Activated CD4-positive, alpha-beta T cell treated with anti-CD3 and anti-CD28 coated beads, Interleukin-2, amount 50 U/mL, for 4 hours (primary cell): Measurements from ENCODE around the gene AGAP3.

Experiments
- DNase-seq, 2 experiments: peaks; one replicate each; pipeline ENCODE4 v3.0.0-alpha.2; 2020

The AGAP3 gene

DNA sequence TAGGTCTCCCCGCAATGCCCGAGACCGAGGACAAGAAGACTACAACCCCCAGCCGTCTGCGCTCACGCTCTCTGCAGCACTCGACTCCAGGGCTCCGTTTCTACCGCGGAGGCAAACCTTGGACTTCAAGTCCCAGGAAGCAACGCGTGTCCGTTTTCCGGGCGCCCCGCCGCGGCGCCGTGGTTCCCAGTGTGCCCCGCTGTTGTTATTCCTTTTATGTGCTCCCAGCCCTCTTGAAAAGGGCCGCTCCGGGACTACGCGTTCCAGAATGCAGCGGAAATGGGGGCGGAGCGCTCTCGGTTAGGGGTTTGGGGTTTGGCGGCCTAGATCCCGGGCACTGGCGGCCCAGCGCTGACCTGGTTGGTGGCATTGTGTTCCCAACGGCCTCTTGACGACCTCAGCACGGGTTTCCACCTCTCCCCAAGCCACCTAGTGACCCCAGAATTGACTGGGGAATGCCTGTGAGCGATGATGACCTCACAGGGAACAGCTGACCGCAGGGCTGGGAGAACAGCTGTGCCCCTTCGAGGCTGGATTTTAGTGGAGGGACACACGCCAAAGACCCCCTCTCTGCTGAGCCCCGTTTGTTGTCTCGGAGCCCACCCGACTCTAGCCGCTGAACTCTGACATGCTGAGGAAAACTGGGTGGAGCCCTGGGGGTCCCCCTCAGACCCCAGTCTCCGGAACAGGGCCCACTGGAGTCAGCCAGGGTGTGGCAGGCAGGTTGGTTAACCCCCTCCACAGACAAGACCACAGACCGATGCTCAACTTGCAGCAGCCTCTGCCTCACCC, 28.1 kb upstream of the AGAP3 start:
- peak; percentile 97 for DNase-seq

DNA sequence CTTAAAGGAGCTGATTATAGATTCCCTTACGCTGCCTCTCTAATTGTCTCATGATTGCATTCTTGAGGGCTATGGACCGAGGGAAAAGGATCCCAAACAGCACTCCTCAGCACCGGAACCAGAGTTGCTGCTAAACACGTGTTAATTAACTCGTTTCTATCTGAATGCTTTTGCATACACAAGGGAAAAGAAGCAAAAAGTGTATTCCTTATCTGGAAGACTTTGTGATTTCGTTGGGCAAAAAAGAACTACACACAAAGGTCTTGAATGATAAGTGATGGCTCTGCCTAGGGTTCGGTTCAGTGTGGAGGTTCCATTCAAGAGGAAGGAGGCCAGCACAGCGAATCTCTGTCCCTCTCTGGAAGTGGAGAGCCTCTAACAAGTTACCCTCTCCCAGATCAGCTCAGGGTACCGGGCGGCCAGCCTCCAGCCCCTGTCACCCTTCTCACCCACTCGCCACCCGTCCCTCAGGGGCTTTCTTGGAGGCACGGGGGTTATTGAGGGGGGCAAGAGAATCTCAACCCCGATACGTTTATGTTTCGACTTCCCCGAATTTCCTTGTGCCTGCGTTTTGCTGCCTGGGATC, 27.4 kb upstream of the AGAP3 start:
- no peak for DNase-seq

DNA sequence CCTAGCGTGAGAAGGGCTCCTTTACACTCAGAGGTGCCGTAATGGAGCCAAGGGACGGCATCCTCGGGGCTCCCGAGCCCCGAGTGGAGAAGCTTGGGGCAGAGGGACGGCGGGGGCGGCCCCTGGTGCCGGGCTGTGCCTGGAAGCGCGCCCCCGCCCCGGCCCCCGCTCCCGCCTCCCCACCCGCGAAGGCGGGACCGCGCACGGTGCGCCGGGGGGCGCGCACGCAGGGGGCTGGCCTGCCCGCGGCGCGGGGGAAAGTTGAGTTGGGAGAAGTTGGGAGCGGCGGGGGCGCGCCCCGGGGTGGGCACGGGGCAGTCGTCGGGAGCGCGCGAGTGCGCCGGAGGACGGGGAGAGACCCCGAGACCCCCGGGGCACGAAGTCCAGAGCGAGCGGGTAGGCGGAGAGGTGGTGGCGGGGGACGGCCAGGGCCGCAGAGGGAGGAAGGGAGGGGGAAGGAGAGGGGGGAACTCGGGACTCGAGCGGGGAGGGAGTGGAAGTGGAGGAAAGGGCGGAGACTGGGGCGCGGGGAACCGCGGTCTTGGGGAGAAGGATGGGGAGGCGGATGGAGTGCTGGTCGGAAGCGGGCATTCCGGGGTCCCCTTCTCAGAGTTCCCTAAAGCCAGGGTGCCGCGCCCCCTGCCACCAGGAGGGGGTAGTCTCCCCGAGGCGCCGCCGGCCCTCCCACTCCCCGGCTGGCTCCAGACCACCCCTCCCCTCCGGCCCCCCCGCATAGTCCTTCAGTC, 26.7 kb upstream of the AGAP3 start, which contains the start of gene SLC4A2:
Gene SLC4A2, plus strand, starts transcription at position 223 of the 746 bp plus-strand sequence. CDS start 2,399 bp downstream, outside the sequence.
- DNase-seq = peak; percentile 61 to 63

- no peak for DNase-seq
Measured at GRCh38 chr7:151060113-151060415, 26.2 kb upstream of the AGAP3 start.

GRCh38 chr7:151060416-151061212, 25.7 kb upstream of the AGAP3 start:
- no peak for DNase-seq

DNA sequence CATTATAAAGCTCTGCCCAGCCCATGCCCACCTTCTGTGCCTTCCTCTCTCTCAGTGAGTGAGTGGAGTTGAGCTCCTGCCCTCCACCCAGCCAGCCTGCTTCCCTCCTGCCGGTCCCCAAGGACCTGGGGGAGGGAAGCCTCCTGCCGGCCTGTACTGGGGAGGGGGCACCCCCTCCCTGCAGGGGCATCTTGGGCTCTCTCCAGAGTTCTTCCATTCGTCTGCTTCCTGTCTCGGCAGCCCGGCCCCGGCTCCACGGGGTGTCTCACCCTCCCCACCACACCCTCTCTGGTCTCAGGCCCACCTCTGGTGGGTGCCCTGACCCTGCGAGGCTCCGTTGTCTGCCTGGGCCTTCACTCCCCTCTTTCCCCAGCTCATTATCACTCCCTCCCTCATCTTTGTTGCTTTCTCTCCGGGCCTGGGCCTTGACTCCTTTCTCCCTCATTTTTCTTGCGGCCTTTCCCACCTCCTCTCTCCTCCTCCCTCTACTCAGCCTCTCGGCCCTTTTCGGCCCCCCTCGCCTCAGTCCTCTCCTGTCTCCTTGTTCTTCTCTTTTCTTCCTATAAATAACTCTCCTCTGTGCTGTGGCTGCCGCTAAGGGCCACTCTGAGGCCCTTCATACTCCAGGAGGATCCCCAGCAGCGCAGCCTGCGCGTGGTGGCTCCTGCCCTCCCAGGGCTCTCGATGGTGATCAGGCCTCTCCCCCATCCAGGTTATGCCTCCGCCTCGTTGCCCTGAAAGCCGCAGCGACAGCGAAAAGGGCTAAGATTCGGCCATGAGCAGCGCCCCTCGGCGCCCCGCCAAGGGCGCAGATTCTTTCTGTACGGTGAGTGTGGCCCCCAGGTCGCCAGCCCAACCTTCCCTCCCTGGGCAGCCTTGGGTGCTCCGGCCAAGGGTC, 24.8 kb upstream of the AGAP3 start:
- no peak for DNase-seq

DNA sequence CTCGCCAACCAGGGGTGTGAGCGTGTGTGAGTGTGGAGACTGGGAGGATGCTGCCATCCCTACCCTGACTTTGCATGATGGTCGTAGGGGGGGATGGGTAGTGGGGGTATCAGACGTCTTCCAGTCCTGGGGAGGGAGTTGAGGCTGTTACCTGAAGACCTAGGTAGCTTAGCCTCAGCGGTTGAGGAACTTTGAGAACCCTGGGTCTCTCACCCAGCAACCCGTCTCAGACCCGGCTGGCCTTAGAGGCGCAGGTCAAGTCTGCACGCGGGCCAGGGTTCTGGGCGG, 24.2 kb upstream of the AGAP3 start:
- DNase-seq = no peak

DNA sequence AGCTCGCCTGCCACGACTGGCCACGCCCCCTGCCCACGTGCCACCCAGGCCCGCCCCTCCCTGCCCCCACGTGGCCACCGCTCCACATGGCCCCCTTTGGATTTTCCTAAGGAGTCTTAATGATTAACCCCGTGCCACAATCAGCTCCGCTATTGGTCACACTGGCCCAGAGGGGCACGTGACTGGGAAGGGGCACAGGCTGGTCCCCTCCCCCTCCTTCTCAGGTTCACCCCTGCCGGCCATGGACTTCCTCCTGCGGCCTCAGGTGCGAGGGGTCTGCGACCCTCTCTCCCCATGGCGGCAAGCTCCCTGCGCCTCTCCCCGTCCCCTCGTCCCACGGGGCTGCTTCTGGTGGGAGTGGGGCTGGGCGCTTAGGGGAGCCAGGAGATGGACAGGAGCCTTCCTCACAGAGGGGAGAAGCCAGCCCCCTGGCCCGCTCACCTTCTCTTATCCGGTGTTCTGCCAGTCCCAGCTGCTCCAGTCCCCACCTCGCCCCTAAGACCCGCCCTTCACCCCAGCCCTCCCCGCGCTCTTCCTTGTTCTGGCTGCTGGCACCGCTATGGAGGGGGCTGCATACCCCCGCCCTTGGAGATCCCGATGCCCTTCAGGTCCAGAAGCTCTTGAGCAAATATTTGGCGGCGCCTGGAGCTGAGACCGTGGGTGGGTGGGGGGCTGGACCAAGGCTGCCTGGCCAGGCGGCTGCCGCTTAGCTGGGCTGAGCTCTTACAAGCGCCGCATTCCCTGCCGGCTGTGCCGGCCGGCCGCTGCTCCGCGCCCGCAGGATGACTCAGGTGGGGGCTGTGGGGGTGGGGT, 23.7 kb upstream of the AGAP3 start:
- DNase-seq = no peak

- DNase-seq = no peak
Measured at GRCh38 chr7:151063212-151063561, 23.1 kb upstream of the AGAP3 start.

GRCh38 chr7:151064454-151064853, 21.8 kb upstream of the AGAP3 start:
- DNase-seq = no peak

GRCh38 chr7:151064993-151065392, 21.3 kb upstream of the AGAP3 start:
- no peak for DNase-seq

GRCh38 chr7:151065516-151065915, 20.8 kb upstream of the AGAP3 start:
- DNase-seq = no peak

DNA sequence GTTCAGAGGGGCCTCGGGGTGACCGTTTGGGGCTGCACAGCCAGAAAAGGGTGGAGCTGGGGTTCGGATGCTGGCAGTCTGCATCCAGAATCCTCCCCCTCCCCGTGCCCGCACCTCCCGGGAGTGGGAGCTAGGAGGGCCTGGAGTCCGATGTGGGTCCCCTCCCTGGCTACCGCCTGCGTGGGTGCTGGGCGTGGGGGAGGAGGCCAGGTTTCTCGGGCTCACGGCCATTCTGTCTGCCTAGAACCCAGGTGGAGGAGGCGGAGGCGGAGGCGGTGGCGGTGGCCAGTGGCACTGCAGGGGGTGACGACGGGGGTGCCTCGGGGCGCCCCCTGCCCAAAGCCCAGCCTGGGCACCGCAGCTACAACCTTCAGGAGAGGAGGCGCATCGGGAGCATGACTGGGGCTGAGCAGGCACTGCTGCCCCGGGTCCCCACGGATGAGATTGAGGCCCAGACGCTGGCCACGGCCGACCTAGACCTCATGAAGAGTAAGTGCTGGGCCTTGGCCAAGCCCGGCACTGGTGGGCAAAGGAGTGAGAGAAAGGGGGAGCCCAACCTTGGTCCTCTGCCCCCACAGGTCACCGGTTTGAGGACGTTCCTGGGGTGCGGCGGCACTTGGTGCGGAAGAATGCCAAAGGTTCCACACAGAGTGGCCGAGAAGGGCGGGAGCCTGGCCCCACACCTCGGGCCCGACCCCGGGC, 19.9 kb upstream of the AGAP3 start:
- no peak for DNase-seq

- no peak for DNase-seq
Measured at GRCh38 chr7:151068069-151068773, 18.1 kb upstream of the AGAP3 start.

DNA sequence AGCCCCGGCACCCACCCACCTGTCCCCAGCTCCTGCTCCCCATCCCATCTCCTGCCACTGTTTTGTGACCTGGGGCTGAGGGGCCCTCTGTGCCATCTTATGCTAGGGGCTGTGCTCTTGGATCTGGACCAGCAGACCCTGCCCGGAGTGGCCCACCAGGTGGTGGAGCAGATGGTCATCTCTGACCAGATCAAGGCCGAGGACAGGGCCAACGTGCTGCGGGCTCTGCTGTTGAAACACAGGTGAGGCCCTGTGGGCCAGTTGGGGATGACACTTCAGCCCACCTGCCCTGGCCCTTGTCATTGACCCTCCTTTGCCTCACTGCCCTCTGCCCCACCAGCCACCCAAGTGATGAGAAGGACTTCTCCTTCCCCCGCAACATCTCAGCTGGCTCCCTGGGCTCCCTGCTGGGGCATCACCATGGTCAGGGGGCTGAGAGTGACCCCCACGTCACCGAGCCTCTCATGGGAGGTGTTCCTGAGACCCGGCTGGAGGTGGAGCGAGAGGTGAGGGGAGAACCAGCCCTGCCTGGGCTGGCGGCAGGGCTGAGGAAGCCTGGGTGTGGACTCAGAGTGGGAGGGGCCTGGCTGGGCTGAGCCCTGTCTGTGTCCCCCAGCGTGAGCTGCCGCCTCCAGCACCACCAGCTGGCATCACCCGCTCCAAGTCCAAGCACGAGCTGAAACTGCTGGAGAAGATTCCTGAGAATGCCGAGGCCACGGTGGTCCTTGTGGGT, 16.3 kb upstream of the AGAP3 start:
- no peak for DNase-seq

- no peak for DNase-seq
Measured at GRCh38 chr7:151070574-151070960, 15.7 kb upstream of the AGAP3 start.

- DNase-seq = no peak
Measured at GRCh38 chr7:151071032-151071866, 15.0 kb upstream of the AGAP3 start.

DNA sequence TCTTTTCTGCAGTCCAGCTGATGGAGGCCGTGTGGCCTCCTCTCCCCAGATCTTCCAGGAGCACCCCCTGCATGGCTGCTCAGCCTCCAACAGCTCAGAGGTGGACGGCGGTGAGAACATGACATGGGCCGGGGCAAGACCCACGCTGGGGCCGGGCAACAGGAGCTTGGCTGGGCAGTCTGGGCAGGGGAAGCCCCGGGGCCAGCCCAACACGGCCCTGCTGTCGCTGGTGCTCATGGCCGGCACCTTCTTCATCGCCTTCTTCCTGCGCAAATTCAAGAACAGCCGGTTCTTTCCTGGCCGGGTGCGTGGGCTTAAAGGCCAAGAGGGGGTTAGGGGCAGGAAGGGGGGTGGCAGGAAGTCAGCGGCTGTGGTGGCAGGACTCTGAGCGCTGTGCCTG, 12.3 kb upstream of the AGAP3 start:
- DNase-seq = no peak
